K562 (cell line): ENCODE data around the gene FGF2.
"Not testable (repeated sequence)": the region's sequence is repeated elsewhere in the genome, so short reads cannot be mapped to it uniquely, and the experiment has no call there.

Experiments used
- ARID2 ChIP-seq: fragments of 450-650 bp; IDR thresholded peaks from 2 replicates; pipeline ENCODE4 v1.6.1; 2017; ENCODE audit warnings: antibody characterized with exemption, mild to moderate bottlenecking
- TF ChIP-seq, protein P1 (sequence below), 3 experiments: IDR thresholded peaks in 2 of 3; conservative IDR thresholded peaks in 1 of 3; 2 replicates each; pipeline ENCODE4 v1.5.1; 2011 to 2012; ENCODE audit warnings: low read length in 3 of 3, mild to moderate bottlenecking in 3 of 3, control low read depth in 2 of 3, improper control_type of control experiment in 1 of 3, inconsistent platforms in 1 of 3, low read depth in 1 of 3, mixed read lengths in 1 of 3, moderate library complexity in 1 of 3; ENCODE audit not compliant: insufficient read depth in 2 of 3

DNA sequence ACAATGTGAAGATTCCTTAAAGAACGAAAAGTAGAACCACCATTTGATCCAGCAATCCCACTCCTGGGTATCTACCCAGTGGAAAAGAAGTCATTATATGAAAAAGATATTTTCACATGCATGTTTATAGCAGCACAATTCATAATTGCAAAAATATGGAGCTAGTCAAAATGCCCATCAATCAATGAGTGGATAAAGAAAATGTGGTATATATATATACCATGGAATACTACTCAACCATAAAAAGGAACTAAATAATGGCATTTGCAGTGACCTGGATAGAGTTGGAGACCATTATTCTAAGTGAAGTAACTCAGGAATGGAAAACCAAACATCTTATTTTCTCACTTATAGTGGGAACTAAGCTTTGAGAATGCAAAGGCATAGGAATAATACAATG is 39.7 kb upstream of the FGF2 start:
- not testable (repeated sequence) for TF ChIP-seq ARID2
- TF ChIP-seq, protein P1, sequence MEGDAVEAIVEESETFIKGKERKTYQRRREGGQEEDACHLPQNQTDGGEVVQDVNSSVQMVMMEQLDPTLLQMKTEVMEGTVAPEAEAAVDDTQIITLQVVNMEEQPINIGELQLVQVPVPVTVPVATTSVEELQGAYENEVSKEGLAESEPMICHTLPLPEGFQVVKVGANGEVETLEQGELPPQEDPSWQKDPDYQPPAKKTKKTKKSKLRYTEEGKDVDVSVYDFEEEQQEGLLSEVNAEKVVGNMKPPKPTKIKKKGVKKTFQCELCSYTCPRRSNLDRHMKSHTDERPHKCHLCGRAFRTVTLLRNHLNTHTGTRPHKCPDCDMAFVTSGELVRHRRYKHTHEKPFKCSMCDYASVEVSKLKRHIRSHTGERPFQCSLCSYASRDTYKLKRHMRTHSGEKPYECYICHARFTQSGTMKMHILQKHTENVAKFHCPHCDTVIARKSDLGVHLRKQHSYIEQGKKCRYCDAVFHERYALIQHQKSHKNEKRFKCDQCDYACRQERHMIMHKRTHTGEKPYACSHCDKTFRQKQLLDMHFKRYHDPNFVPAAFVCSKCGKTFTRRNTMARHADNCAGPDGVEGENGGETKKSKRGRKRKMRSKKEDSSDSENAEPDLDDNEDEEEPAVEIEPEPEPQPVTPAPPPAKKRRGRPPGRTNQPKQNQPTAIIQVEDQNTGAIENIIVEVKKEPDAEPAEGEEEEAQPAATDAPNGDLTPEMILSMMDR (IDR thresholded peaks at IDR 0.05 in 2 of 3, conservative IDR thresholded peaks at IDR 0.05 in 1 of 3; ENCODE audit: insufficient read depth in 2 of 3, low read depth in 1 of 3, low read length in 3 of 3): not testable (repeated sequence)
